MM.1S (cell line): Measurements from ENCODE around the gene ATG16L2.

Experiments
- DNase-seq: peaks from one replicate; pipeline ENCODE4 v3.0.0-alpha.2; 2015
- H2AFZ ChIP-seq: fragments of 300-600 bp; sonication (generic); 2 replicates; pipeline ENCODE4 v1.6.0; 2016; ENCODE audit warnings: antibody characterized with exemption, low read length
- H3F3A ChIP-seq: fragments of 300-600 bp; sonication (generic); 2 replicates; pipeline ENCODE4 v1.6.1; 2016; ENCODE audit warnings: mild to moderate bottlenecking, antibody characterized with exemption, low read length, moderate library complexity, mixed read lengths; ENCODE audit not compliant: insufficient read depth
- H3K27ac ChIP-seq: fragments of 300-600 bp; sonication (generic); 2 replicates; pipeline ENCODE4 v1.5.1; 2016; ENCODE audit warnings: mild to moderate bottlenecking, low read length
- H3K27me3 ChIP-seq: fragments of 300-600 bp; sonication (generic); replicated peaks from 2 replicates; pipeline ENCODE4 v1.6.0; 2016; ENCODE audit warnings: low read length; ENCODE audit not compliant: insufficient read depth
- H3K36me3 ChIP-seq: fragments of 300-600 bp; sonication (generic); replicated peaks from 2 replicates; pipeline ENCODE4 v1.6.1; 2016; ENCODE audit warnings: mild to moderate bottlenecking, low read length, mixed read lengths; ENCODE audit not compliant: insufficient read depth
- H3K4me1 ChIP-seq: fragments of 300-600 bp; sonication (generic); 2 replicates; pipeline ENCODE4 v1.6.1; 2016; ENCODE audit warnings: low read length, mixed read lengths
- H3K4me2 ChIP-seq: fragments of 300-600 bp; sonication (generic); 2 replicates; pipeline ENCODE4 v1.6.0; 2016; ENCODE audit warnings: low read depth, low read length
- H3K4me3 ChIP-seq: fragments of 300-600 bp; sonication (generic); 2 replicates; pipeline ENCODE4 v1.5.1; 2016; ENCODE audit warnings: low read length, mixed read lengths
- H3K79me2 ChIP-seq: fragments of 300-600 bp; sonication (generic); 2 replicates; pipeline ENCODE4 v1.6.1; 2016; ENCODE audit warnings: mixed run types, low read length, mixed read lengths
- H3K9ac ChIP-seq: fragments of 300-600 bp; sonication (generic); 2 replicates; pipeline ENCODE4 v1.6.1; 2016; ENCODE audit warnings: low read length, mixed read lengths
- H3K9me2 ChIP-seq: fragments of 300-600 bp; sonication (generic); replicated peaks from 2 replicates; pipeline ENCODE4 v1.6.1; 2016; ENCODE audit warnings: mild to moderate bottlenecking, low read length, mixed read lengths; ENCODE audit not compliant: insufficient read depth
- H3K9me3 ChIP-seq: fragments of 300-600 bp; sonication (generic); replicated peaks from 2 replicates; pipeline ENCODE4 v1.6.1; 2016; ENCODE audit warnings: mild to moderate bottlenecking, low read length, mixed read lengths; ENCODE audit not compliant: insufficient read depth
- H4K20me1 ChIP-seq: fragments of 300-600 bp; sonication (generic); 2 replicates; pipeline ENCODE4 v1.6.1; 2016; ENCODE audit warnings: mild to moderate bottlenecking, low read length, moderate library complexity, mixed read lengths; ENCODE audit not compliant: insufficient read depth
- EZH2 ChIP-seq: fragments of 300-600 bp; sonication (generic); optimal IDR thresholded peaks from 2 replicates; pipeline ENCODE3; 2017; ENCODE audit warnings: low read depth, mild to moderate bottlenecking, antibody characterized with exemption, low read length, mixed read lengths
- EZH2phosphoT487 ChIP-seq: fragments of 300-600 bp; sonication (generic); IDR thresholded peaks from 2 replicates; pipeline ENCODE4 v1.6.1; 2018; ENCODE audit warnings: antibody characterized with exemption, low read length
- TF ChIP-seq, protein P1 (sequence below): fragments of 300-600 bp; sonication (generic); IDR thresholded peaks from 2 replicates; pipeline ENCODE4 v1.5.1; 2016; ENCODE audit warnings: antibody characterized with exemption, low read length, mixed read lengths

The ATG16L2 gene

DNA sequence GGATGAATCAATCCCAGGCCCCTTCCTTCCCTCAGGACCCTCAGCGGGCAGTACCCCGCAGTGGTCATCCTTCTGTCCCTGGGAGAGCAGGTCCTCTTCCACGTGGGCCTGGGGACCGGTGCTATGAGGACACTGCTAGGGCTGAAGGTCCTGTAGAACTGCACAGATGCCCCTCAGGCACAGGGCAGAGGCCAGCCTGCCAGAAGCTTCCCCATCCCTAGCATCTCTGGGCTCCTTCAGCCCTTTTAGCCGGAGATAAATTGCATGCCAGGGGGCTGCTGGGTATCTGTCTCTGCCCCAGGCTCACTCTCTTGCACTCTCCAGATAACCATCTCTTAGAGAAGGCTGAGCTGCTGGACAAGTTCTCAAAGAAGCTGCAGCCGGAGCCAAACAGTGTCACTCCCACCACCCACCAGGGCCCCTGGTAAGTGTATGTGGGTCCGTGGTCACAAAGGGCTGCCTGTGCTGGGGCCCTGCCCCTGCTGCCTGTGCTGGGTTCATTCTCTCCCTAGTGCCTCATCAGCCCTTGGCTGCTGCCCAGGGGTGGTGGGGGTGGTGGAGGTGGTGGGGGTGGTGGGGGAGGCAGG lies 2.3 kb downstream of the ATG16L2 start:
- no peaks in the 10 kb centered on the region for H3K27me3 ChIP-seq
- H3F3A ChIP-seq, result peaks cover 29% of the 10 kb centered on the region
- H3K9me2 ChIP-seq, result no peaks in the 10 kb centered on the region
- no peaks in the 10 kb centered on the region for H4K20me1 ChIP-seq
- H3K4me2 ChIP-seq, result 0 out of 2 replicates have a peak overlapping the region, but pooled peaks have one; percentile 14
- H3K9ac ChIP-seq, result no peak overlapping the region
- TF ChIP-seq EZH2phosphoT487, result no peak
- TF ChIP-seq, protein P1, sequence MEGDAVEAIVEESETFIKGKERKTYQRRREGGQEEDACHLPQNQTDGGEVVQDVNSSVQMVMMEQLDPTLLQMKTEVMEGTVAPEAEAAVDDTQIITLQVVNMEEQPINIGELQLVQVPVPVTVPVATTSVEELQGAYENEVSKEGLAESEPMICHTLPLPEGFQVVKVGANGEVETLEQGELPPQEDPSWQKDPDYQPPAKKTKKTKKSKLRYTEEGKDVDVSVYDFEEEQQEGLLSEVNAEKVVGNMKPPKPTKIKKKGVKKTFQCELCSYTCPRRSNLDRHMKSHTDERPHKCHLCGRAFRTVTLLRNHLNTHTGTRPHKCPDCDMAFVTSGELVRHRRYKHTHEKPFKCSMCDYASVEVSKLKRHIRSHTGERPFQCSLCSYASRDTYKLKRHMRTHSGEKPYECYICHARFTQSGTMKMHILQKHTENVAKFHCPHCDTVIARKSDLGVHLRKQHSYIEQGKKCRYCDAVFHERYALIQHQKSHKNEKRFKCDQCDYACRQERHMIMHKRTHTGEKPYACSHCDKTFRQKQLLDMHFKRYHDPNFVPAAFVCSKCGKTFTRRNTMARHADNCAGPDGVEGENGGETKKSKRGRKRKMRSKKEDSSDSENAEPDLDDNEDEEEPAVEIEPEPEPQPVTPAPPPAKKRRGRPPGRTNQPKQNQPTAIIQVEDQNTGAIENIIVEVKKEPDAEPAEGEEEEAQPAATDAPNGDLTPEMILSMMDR, result no peak
- no peak for TF ChIP-seq EZH2
- H2AFZ ChIP-seq, result no peak overlapping the region
- no peak overlapping the region for H3K27ac ChIP-seq
- no peaks in the 10 kb centered on the region for H3K9me3 ChIP-seq
- DNase-seq, result no peak
- H3K4me3 ChIP-seq, result no peak overlapping the region
- H3K4me1 ChIP-seq, result peaks cover 11% of the 10 kb centered on the region
- H3K36me3 ChIP-seq, result no peaks in the 10 kb centered on the region
- H3K79me2 ChIP-seq, result peaks cover 63% of the 10 kb centered on the region

DNA sequence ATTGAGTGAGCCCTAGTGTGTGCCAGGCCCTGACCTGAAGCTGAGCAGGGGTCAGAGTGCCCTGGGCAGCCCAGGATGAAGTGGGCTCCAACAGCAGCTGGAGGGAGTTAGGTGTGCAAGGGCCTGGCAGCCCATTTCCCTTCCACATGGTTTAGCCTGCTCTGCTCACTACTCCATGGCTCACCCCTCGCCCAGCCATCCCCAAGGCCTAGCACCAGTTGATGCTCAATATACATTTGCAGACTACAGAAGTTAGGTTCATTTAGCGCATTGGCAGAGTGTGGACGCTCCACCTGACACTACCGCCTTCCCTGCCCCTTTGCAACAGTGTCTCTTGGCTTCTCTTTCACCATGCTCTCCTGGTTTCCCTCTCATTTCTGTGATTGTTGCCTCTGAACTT lies 3.8 kb downstream of the ATG16L2 start:
- Histone ChIP-seq H3K4me1 (peaks cover 11% of the 10 kb centered on the region), H3K27ac (no peak overlapping the region), H3K4me2 (no peak overlapping the region), H3K9ac (no peak overlapping the region), H3K36me3 (no peaks in the 10 kb centered on the region), H3K27me3 (no peaks in the 10 kb centered on the region), H3K9me2 (no peaks in the 10 kb centered on the region), H3K79me2 (peaks cover 49% of the 10 kb centered on the region), H4K20me1 (no peaks in the 10 kb centered on the region), H2AFZ (no peak overlapping the region), H3F3A (peaks cover 23% of the 10 kb centered on the region), H3K4me3 (no peak overlapping the region), H3K9me3 (no peaks in the 10 kb centered on the region)
- DNase-seq, result no peak
- TF ChIP-seq EZH2 (no peak), EZH2phosphoT487 (no peak)

DNA sequence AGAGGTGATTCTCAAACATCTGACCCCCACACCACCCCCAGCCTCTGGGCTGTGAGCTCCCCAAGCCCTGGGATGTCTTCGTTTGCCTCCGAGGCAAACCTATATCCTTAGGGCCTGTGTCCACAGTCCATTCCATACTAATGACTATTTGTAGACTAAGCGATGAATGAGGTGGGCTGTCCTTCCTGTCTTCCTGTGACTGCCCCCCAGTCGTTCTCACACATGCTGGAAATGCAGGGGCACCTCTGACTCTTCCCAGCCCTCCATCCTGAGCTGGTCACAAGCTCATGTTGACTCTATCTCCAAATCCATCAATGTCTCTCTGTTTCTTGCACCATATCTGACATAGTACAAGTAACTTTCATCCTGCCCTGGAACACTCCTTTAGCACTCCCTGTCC lies 4.8 kb downstream of the ATG16L2 start:
- H3K9ac ChIP-seq, result no peak overlapping the region
- H3K4me1 ChIP-seq, result peaks cover 11% of the 10 kb centered on the region
- no peaks in the 10 kb centered on the region for H3K9me2 ChIP-seq
- TF ChIP-seq EZH2 (no peak), EZH2phosphoT487 (no peak)
- TF ChIP-seq, protein P1, result no peak
- H3K27me3 ChIP-seq, result no peaks in the 10 kb centered on the region
- H4K20me1 ChIP-seq, result no peaks in the 10 kb centered on the region
- H3F3A ChIP-seq, result peaks cover 14% of the 10 kb centered on the region
- H3K79me2 ChIP-seq, result peaks cover 40% of the 10 kb centered on the region
- no peak overlapping the region for H3K4me3 ChIP-seq
- no peak overlapping the region for H3K27ac ChIP-seq
- no peaks in the 10 kb centered on the region for H3K9me3 ChIP-seq
- DNase-seq, result no peak
- no peaks in the 10 kb centered on the region for H3K36me3 ChIP-seq
- H2AFZ ChIP-seq, result no peak overlapping the region
- no peak overlapping the region for H3K4me2 ChIP-seq

DNA sequence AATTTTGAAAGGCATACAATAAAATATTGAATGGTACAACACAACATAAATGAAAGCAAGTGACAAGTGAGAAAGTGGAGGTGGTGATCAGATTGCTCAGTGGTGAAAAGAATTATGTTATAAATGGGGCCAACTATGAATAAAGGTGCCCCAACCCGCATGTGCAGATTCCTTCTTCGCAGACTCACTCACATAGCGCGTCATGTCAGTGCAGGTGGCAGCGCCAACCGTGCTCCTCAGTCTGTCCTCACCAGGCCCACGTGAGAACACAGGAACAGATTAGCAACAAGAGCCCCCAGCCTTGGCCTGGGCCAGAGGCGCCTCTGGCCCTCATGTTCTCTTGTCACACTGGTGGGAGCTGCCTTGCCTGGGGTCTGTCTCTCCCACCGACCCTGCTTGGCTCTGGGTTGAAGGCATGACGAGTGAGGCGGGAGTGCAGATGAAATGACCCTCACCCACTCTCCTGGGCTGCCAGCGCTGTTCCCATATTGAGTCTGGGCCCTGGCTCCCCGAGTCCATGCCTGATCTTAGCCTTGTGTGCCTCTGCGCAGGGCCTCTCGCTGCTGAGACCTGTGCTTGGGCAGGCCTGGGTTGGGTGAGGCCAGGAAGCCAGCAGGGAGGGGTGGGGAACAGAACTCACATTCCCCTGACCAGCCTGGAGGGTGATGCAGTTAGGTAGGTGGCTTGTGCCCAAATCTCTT lies 6.4 kb downstream of the ATG16L2 start:
- Histone ChIP-seq H3K9me2 (no peaks in the 10 kb centered on the region), H3K27me3 (no peaks in the 10 kb centered on the region), H4K20me1 (no peaks in the 10 kb centered on the region), H2AFZ (no peak overlapping the region), H3K79me2 (peaks cover 31% of the 10 kb centered on the region), H3F3A (peaks cover 2% of the 10 kb centered on the region), H3K4me2 (no peak overlapping the region), H3K27ac (no peak overlapping the region), H3K36me3 (no peaks in the 10 kb centered on the region), H3K4me1 (peaks cover 8% of the 10 kb centered on the region), H3K9ac (no peak overlapping the region), H3K9me3 (no peaks in the 10 kb centered on the region), H3K4me3 (no peak overlapping the region)
- TF ChIP-seq EZH2, result no peak
- TF ChIP-seq, protein P1, result no peak
- no peak for TF ChIP-seq EZH2phosphoT487
- DNase-seq, result no peak
